ENCODE results near the gene GALNT5.
A peak's percentile ranks its signal among the peaks of the same experiment; 100 is the strongest.
"Not testable (repeated sequence)": the region's sequence is repeated elsewhere in the genome, so short reads cannot be mapped to it uniquely, and the experiment has no call there.

GALNT5 gene

DNA sequence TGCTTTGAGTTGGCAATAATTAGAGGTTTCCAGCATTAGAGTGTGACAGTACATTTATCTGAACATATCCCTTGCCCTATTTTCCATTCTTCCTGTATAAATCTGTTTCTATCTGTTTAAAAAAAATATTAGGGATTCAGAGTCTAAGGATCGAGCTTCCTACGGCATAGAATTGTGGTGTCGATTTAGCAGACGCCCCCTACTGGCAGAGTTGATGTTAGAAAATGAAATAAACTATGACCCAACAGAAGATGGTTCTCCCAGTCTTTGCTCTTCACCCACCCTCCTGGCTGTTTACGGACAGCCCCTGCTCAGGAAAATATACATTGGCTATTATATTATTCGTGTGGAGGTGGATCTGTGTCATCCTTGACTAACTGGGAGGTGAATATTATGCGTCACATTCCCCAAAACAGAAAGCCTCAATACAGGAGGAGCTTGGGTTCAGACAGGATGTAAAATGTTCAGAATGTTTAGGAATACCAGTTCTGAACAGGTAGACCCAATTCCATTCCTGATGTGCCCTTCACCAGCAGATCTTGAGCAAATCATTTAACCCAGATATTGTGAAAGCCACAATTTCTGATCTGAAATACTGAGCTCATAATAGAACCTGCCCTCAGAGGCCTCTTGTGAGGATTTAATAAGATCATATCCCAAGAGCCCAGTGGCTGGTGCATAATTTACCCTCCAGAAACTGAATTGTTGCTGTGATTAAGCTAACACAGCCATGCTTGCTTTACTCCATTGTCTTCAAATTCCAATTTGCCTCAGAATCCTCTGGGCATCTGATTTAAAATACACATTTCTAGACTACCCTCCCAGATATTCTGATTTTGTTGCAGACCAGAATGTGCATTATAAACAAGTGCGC is 78.9 kb downstream of the GALNT5 start:
- TF ChIP-seq, protein P1, sequence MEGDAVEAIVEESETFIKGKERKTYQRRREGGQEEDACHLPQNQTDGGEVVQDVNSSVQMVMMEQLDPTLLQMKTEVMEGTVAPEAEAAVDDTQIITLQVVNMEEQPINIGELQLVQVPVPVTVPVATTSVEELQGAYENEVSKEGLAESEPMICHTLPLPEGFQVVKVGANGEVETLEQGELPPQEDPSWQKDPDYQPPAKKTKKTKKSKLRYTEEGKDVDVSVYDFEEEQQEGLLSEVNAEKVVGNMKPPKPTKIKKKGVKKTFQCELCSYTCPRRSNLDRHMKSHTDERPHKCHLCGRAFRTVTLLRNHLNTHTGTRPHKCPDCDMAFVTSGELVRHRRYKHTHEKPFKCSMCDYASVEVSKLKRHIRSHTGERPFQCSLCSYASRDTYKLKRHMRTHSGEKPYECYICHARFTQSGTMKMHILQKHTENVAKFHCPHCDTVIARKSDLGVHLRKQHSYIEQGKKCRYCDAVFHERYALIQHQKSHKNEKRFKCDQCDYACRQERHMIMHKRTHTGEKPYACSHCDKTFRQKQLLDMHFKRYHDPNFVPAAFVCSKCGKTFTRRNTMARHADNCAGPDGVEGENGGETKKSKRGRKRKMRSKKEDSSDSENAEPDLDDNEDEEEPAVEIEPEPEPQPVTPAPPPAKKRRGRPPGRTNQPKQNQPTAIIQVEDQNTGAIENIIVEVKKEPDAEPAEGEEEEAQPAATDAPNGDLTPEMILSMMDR (IDR thresholded peaks at IDR 0.05) = peak; percentile 74
- TF ChIP-seq ZFX (IDR thresholded peaks at IDR 0.05; ENCODE audit: borderline replicate concordance) = no peak
- no peak overlapping the region for H3K27ac ChIP-seq

DNA sequence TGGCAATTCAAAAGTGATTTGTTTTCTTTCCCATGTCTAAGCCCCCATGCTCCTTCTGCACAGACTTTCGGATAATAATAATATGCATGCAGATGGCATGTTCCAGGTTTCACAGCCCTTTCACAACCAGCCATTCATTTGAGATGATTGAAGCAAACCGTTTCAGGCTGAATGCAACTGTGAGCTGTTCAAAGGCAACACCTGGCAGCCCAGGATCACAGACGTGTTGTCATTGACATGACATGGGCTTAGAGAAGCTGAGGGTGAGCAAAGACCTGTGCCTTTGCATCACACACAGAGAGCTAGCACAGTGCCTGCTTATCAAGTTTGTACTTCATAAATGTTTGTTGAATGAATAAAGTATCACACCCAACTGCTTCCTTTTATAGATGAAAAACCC is 80.5 kb downstream of the GALNT5 start:
- H3K27ac ChIP-seq = no peak overlapping the region
- no peak for TF ChIP-seq ZFX (IDR thresholded peaks at IDR 0.05; ENCODE audit: borderline replicate concordance)
- TF ChIP-seq, protein P1 (IDR thresholded peaks at IDR 0.05) = no peak

DNA sequence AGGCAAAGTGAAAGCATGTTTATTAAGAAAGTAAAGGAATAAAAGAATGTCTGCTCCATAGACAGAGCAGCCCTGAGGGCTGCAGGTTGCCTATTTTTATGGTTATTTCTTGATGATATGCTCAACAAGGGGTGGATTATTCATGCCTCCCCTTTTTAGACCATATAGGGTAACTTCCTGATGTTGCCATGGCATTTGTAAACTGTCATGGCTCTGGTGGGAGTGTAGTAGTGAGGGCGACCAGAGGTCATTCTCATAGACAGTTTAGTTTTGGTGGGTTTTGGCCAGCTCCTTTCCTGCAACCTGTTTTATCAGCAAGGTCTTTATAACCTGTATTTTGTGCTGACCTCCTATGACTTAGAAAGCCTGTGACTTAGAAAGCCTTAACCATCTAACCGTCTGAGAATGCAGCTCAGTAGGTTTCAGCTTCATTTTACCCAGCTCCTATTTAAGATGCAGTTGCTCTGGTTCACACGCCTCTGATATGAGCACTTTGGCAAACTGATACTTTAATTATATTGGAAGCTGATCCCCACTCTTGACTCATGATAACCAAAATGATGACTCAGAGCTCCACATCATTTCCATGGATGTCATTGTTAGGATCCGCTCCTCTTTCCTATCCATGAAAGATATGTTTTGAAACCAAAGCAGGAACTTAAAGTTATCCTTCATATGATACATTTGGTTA is 82.6 kb downstream of the GALNT5 start:
- no peak overlapping the region for H3K27ac ChIP-seq
- no peak for TF ChIP-seq ZFX (IDR thresholded peaks at IDR 0.05; ENCODE audit: borderline replicate concordance)
- TF ChIP-seq, protein P1 (IDR thresholded peaks at IDR 0.05) = no peak

DNA sequence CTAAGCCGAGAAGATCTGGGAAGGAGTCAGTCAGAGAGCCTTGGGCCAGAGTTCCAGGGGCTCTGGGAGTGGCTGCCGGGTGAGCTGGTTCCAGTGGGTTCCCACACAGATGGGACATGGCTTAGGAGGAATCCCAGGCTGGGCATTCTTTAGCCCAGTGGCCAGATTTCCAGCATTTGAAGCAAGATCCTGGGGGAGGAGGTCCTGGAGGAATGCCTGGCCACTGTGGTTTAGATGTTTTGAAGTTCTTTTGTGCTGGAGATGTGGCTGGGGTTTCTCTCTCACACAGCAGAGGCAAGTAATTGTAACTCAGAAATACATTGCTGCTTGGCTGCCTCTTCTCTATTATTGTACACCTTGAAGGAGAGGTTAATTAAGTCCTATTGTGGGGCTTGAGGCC is 83.9 kb downstream of the GALNT5 start:
- H3K27ac ChIP-seq = not testable (repeated sequence)

DNA sequence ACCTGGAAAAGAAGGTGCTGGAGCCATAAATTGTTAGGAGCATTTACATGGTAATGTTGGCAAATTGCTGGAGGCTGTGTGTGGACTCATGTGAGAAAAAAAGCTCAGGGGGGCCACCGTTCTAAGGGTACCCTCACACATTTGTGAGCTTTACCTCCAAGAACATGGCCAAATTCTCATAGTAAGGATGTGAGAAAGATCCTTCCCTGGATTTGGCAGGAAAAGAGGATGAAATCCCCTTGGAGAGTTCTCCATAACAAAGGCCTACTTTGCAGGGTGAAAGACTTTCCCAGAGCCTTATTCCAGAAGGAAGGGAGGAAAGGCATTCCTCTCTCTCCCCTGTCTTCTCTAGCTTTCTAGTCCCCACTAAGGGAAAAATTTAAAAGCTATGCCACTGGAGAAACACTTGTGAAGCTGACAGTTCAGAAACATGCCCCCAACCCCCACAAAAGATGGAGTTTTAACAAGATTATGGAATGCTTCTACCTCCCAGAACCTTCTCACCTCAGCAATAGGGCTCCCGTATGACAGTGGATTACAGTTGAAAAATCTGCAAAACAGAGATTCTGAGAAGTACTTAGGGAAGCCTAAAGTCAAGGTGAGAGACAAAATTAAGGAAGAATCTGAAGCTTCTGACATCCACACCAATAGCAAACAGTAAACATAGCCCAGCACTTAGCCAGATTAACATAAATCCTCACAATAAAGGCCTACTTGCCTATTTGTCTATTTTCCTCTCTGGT is 88.3 kb downstream of the GALNT5 start:
- no peak for TF ChIP-seq ZFX (IDR thresholded peaks at IDR 0.05; ENCODE audit: borderline replicate concordance)
- TF ChIP-seq, protein P1 (IDR thresholded peaks at IDR 0.05) = no peak
- no peak overlapping the region for H3K27ac ChIP-seq

DNA sequence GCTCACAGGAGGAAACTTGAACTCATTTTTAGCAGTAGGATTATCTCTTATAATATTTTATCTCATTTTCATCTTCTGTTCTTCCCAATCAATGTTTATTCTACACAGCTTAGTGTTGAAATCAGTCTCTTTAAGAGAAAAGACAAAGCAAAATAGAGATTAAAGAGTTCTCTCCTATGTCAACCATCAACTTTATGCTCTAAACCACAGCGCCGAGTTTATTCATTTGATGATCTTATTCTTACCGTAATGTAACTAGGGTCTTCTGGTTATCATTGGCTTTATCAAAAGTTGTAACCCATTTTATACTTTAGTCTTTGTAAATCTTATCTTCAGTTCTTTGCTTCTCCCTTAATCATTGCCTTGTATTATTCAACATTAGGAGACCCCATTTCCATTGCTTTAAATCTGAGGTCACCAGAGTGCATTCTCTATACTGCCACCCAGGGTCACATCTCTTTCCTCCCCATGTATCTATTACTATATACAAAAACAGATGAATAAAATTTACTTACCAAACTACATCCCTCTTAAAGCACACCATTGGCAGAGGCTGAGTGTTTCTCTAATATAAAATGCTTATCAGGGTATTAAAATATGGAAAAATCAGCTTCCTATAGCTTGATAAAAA is 90.9 kb downstream of the GALNT5 start:
- H3K27ac ChIP-seq = no peak overlapping the region
- no peak for TF ChIP-seq ZFX (IDR thresholded peaks at IDR 0.05; ENCODE audit: borderline replicate concordance)
- TF ChIP-seq, protein P1 (IDR thresholded peaks at IDR 0.05) = no peak

DNA sequence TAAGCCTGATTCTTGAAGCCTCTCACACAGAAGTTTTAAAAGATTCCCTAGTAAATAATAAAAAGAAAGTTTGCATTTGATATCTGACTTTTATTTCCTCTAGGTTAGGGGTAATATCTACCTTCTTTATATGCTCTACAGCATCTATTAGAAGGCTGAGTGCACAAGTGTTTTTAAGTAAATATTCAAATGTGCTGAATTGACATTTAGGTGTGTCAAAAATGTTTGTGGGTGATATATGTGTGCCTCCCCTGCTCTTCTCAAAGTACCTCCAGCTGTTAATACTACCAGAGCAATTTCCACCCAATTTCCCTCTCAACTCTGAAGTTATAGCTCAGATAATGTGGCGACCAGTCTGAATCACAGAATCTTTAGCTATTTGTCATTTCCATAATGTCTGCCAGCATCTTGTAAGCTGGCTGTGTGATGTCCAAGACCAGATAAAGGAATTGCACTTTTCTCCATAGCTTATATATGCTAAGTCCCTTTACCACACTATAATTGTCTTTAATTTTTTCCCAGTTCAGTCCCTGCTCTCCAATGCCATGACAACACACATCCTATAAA is 92.5 kb downstream of the GALNT5 start:
- H3K27ac ChIP-seq = no peak overlapping the region
- TF ChIP-seq, protein P1 (IDR thresholded peaks at IDR 0.05) = no peak

All from 22Rv1 (cell line).